ENCODE results near the gene ITGA2B. TPM values are rescaled to one million over a fixed set of nuclear protein-coding genes. Genes with fewer than 3 reads are reported as not detected.

ITGA2B gene
- total and polyA plus RNA-seq, 2 of the 8 experiments (the other 6 are each of a cell fraction or from before 2014, with no cell fraction given) = 6.9 to 12.3 TPM

DNA sequence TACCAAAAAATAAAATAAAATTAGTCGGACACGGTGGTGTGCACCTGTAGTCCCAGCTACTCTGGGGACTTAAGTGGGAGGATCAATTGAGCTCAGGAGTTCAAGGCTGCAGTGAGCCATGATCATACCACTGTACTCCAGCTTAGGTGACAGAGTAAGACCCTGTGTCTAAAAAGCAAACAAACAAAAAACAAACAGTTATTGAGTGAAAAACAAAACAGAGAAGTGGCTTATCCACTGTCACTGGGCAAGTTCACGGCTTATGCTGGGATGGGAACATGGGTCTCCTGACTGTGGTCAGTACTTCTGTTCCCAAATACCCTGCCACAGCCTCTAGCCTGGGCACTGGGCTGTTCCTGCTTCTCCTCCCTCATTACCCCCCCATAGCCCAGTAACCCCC is 53.9 kb downstream of the ITGA2B start:
- Histone ChIP-seq H3K23me2 (ENCODE audit: low read depth, low read length) (no peaks in the 10 kb centered on the region), H2BK12ac (ENCODE audit: low read depth, low read length) (no peak overlapping the region), H2BK20ac (ENCODE audit: low read length) (no peak overlapping the region), H3K18ac (ENCODE audit: extremely low read depth, low read length) (no peak overlapping the region), H3K27me3 (replicated peaks in 1 of 4; ENCODE audit: control insufficient read depth in 3 of 4, extremely low read depth in 1 of 4, insufficient read depth in 3 of 4, low read length in 3 of 4) (peaks cover 0 to 2% (median under 1%) of the 10 kb centered on the region in 4 experiments; a peak in 1 of 7 replicates), H3K9ac (replicated peaks in 1 of 4; ENCODE audit: extremely low read depth in 1 of 4, low read depth in 3 of 4, low read length in 3 of 4) (no peak overlapping the region), H2BK120ac (replicated peaks; ENCODE audit: low read depth, low read length) (no peak overlapping the region), H3K36me3 (ENCODE audit: control insufficient read depth in 2 of 4, insufficient read depth in 4 of 4, low read length in 3 of 4) (no peaks in the 10 kb centered on the region), H3K79me2 (ENCODE audit: control insufficient read depth in 1 of 2, insufficient read depth in 2 of 2, low read length in 2 of 2) (no peaks in the 10 kb centered on the region), H3K79me1 (ENCODE audit: low read depth, low read length) (no peaks in the 10 kb centered on the region), H2BK5ac (ENCODE audit: low read depth, low read length) (no peak overlapping the region), H3K14ac (ENCODE audit: insufficient read length) (no peak overlapping the region), H3K4me1 (replicated peaks in 1 of 4; ENCODE audit: control insufficient read depth in 3 of 4, insufficient read depth in 4 of 4, low read length in 3 of 4) (peaks cover 0 to 2% (median 2%) of the 10 kb centered on the region in 4 experiments; a peak in 5 of 7 replicates), H2AK5ac (ENCODE audit: low read depth, low read length) (no peak overlapping the region), H4K20me1 (replicated peaks in 1 of 2; ENCODE audit: control insufficient read depth in 1 of 2, insufficient read depth in 2 of 2, low read length in 2 of 2) (no peaks in the 10 kb centered on the region), H4K91ac (replicated peaks; ENCODE audit: insufficient read length, low read length) (no peak overlapping the region), H2AFZ (ENCODE audit: low read length) (no peak overlapping the region), H4K5ac (ENCODE audit: insufficient read length, low read depth, low read length) (no peak overlapping the region), H3K4me2 (ENCODE audit: insufficient read depth in 1 of 2, low read depth in 2 of 2, low read length in 2 of 2) (no peak overlapping the region), H3K27ac (ENCODE audit: low read depth, low read length) (no peak overlapping the region), H3K56ac (replicated peaks; ENCODE audit: insufficient read length, low read depth, low read length) (no peak overlapping the region), H4K8ac (ENCODE audit: extremely low read depth, insufficient read depth, low read length) (peak overlapping the region; percentile 46; the same call in 1 of the 2 replicates), H3K4me3 (ENCODE audit: extremely low read depth in 1 of 4, insufficient read depth in 2 of 4, low read depth in 3 of 4, low read length in 4 of 4) (no peak overlapping the region), H2BK15ac (ENCODE audit: low read length) (no peak overlapping the region), H3K9me3 (ENCODE audit: insufficient read depth in 2 of 2, low read depth in 1 of 2, low read length in 1 of 2) (no peaks in the 10 kb centered on the region), H3K4ac (replicated peaks; ENCODE audit: insufficient read length, low read depth, low read length) (no peak overlapping the region), H3K23ac (ENCODE audit: insufficient read length) (no peak overlapping the region)
- WGBS, 2 experiments (ENCODE audit: extremely low coverage in 1 of 2, insufficient coverage in 1 of 2, insufficient read length in 1 of 2, insufficient replicate concordance in 2 of 2, low coverage in 1 of 2, low lambda C conversion rate in 2 of 2, missing lambda C conversion rate in 1 of 2) = 85% methylated on average over 3 of the region's 3 CpGs; no CpG with 5 or more reads in 1 of the 2 experiments
- CTCF ChIA-PET (ENCODE audit: partially characterized antibody) = interaction anchor here (0.6 to 11.0 kb wide), 9 partner anchors 9 to 213 kb away, joined by 3 to 158 read pairs (median 7); partner anchors contain the start of gene GRN
- POLR2A ChIA-PET (ENCODE audit: partially characterized antibody) = interaction anchor here (1.0 to 2.1 kb wide), 2 partner anchors 18 to 21 kb away, joined by 3 to 5 read pairs; no protein-coding TSS in a partner anchor
- no peak for FAIRE-seq
- no peak for TF ChIP-seq NRF1 (IDR thresholded peaks at IDR 0.05; ENCODE audit: low read depth, low read length)
- no peak for TF ChIP-seq EGR1 (IDR thresholded peaks at IDR 0.05; ENCODE audit: borderline replicate concordance, low read depth, low read length)
- no peak for TF ChIP-seq BRCA1 (IDR thresholded peaks at IDR 0.05; ENCODE audit: low read depth, low read length)
- no peak for TF ChIP-seq CBX8 (IDR thresholded peaks at IDR 0.05; ENCODE audit: borderline replicate concordance, low read depth, low read length)
- TF ChIP-seq CREB1 (IDR thresholded peaks at IDR 0.05) = no peak
- TF ChIP-seq BACH1 (IDR thresholded peaks at IDR 0.05; ENCODE audit: low read length) = no peak
- no peak for TF ChIP-seq POLR2A (IDR thresholded peaks at IDR 0.05; ENCODE audit: control extremely low read depth in 1 of 2, low read depth in 2 of 2, low read length in 2 of 2)
- no peak for DNase-seq (ENCODE audit: low read depth in 1 of 2, low spot score in 2 of 2)
